Neural progenitor cell (in vitro differentiated cells): ENCODE measurements around the gene BBS7.

Experiments
- CTCF ChIP-seq: fragments of 200-600 bp; sonication (generic); IDR thresholded peaks from 2 replicates; pipeline ENCODE4 v1.5.1; 2017; ENCODE audit warnings: antibody characterized with exemption, mild to moderate bottlenecking
- EZH2phosphoT487 ChIP-seq: fragments of 200-600 bp; sonication (generic); IDR thresholded peaks from 2 replicates; pipeline ENCODE4 v1.6.1; 2017; ENCODE audit warnings: antibody characterized with exemption

DNA sequence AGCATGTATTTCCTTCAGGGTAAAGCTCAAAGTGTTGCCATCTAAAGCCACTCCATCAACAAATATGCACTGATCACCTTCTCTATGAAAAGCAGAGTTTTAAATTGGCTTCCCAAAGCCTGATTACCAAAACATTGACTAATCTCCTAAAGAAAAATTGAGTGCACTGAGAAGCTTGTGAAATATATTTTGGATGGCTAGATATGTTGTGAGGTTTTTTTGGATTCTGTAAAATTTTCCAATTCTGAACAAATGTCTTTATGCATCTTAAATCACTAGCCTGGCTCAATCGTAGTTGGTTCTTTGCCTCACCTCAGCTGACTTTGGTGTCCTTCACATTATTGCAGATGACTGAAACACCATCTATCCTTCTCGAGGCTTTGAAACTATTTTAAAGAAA is 84.1 kb downstream of the BBS7 start:
- no peak for TF ChIP-seq CTCF
- no peak for TF ChIP-seq EZH2phosphoT487
